ENCODE measurements around the gene TMA7.

DNA sequence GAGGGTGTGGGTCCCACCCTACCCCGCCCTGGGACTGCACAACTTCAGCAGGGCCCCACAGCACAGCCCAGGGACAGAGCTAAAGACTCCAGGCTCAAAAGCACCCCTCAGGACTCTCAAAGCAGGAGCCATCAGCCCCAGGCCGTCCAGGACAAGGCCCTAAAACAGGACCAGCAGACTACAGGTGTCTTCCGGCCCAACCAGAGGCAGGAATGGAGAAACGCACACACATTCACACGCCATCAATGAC is 32.5 kb downstream of the TMA7 start:
- no peak for TF ChIP-seq EP300 (IDR thresholded peaks at IDR 0.05)
- TF ChIP-seq, protein P1, sequence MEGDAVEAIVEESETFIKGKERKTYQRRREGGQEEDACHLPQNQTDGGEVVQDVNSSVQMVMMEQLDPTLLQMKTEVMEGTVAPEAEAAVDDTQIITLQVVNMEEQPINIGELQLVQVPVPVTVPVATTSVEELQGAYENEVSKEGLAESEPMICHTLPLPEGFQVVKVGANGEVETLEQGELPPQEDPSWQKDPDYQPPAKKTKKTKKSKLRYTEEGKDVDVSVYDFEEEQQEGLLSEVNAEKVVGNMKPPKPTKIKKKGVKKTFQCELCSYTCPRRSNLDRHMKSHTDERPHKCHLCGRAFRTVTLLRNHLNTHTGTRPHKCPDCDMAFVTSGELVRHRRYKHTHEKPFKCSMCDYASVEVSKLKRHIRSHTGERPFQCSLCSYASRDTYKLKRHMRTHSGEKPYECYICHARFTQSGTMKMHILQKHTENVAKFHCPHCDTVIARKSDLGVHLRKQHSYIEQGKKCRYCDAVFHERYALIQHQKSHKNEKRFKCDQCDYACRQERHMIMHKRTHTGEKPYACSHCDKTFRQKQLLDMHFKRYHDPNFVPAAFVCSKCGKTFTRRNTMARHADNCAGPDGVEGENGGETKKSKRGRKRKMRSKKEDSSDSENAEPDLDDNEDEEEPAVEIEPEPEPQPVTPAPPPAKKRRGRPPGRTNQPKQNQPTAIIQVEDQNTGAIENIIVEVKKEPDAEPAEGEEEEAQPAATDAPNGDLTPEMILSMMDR (IDR thresholded peaks at IDR 0.05), result no peak
